Transverse colon (tissue), 4 donors: ENCODE measurements around the gene SF1. TPM values are rescaled to one million over a fixed set of nuclear protein-coding genes. Genes with fewer than 3 reads are reported as not detected.

Source experiments
- DNase-seq: peaks from one replicate; pipeline ENCODE4 v3.0.0-alpha.2; 2019
- H3K27ac ChIP-seq, 4 donors: fragments of 200-600 bp; sonication (generic); 2 replicates each; pipeline ENCODE4 v1.5.1; 2016 to 2018; ENCODE audit warnings: inconsistent platforms in 4 of 4
- H3K27me3 ChIP-seq: fragments of 200-600 bp; sonication (generic); 2 replicates; pipeline ENCODE4 v1.5.1; 2017; ENCODE audit warnings: inconsistent platforms
- H3K36me3 ChIP-seq, 4 donors: fragments of 200-600 bp; sonication (generic); 2 replicates each; pipeline ENCODE4 v1.5.1; 2017 to 2019; ENCODE audit warnings: inconsistent platforms in 4 of 4
- H3K4me1 ChIP-seq, 4 donors: fragments of 200-600 bp; sonication (generic); 2 replicates each; pipeline ENCODE4 v1.5.1; 2017 to 2020; ENCODE audit warnings: inconsistent platforms in 4 of 4
- H3K4me3 ChIP-seq, 4 donors: fragments of 200-600 bp; sonication (generic); 1 replicate in 1 of 4; 2 replicates in 3 of 4; pipeline versions ENCODE4 v1.5.1 to v1.6.1; 2017 to 2019; ENCODE audit warnings: inconsistent platforms in 4 of 4
- H3K9me3 ChIP-seq, 2 donors: fragments of 200-600 bp; sonication (generic); 2 replicates each; pipeline ENCODE4 v1.5.1; 2017 to 2019; ENCODE audit warnings: inconsistent platforms in 2 of 2
- CTCF ChIP-seq, 5 experiments: fragments of 200-600 bp in 3 of 5; fragments of 450-650 bp in 2 of 5; sonication (generic) in 3 of 5; IDR thresholded peaks; 1 replicate in 2 of 5; 2 replicates in 3 of 5; pipeline ENCODE4 v1.5.1; 2016 to 2017; ENCODE audit warnings: antibody characterized with exemption in 5 of 5, inconsistent platforms in 3 of 5, mild to moderate bottlenecking in 2 of 5, moderate library complexity in 1 of 5
- EP300 ChIP-seq: sonication (generic); formaldehyde crosslinking; IDR thresholded peaks from one replicate; pipeline ENCODE4 v1.6.1; 2017; ENCODE audit warnings: antibody characterized with exemption, low read depth
- POLR2A ChIP-seq: fragments of 450-650 bp; IDR thresholded peaks from one replicate; pipeline ENCODE4 v1.6.1; 2016; ENCODE audit warnings: antibody characterized with exemption, mild to moderate bottlenecking, moderate library complexity
- POLR2AphosphoS5 ChIP-seq, 3 donors: sonication (generic); formaldehyde crosslinking; IDR thresholded peaks; one replicate each; pipeline ENCODE4 v1.6.1; 2016; ENCODE audit warnings: antibody characterized with exemption in 3 of 3
- WGBS, 2 donors: methylation state at CpG; one replicate each; pipeline ENCODE4 v1.1.5; 2018; ENCODE audit warnings: low coverage in 1 of 2; 5-methylcytosine and 5-hydroxymethylcytosine counted together
- in situ Hi-C, 4 donors: fragments of 200-750 bp; cut with MboI; loops; one replicate each; pipeline versions ENCODE4 v1.15.0 to v1.15.1; 2017; ENCODE audit warnings: low sequenced_read_pairs in 3 of 4, low pct_ligation_motif_present in 1 of 4, low pct_unique_long_range_greater_than_20kb in 1 of 4
- intact Hi-C: fragments of 100-400 bp; cut with DNase I; formaldehyde crosslinking; loops from one replicate; pipeline ENCODE4 v1.15.1; 2023; ENCODE audit warnings: low total_unique reads
- total RNA-seq, 4 donors: library from RNA; depleted of rRNA; stranded (reverse); fragments of >200 nt; gene quantifications; one replicate each; pipeline ENCODE4 v1.1.0, GENCODE V29; 2016

Gene SF1
- total RNA-seq, 4 donors from 2014 or later = 196 to 458 (median 377) TPM

GRCh38 chr11:64759131-64759721, 19.1 kb downstream of the SF1 start:
- Histone ChIP-seq H3K36me3 (peaks cover 0 to 7% (median 2%) of the 10 kb centered on the region in 4 donors), H3K27me3 (no peaks in the 10 kb centered on the region), H3K4me3 (peak overlapping the region in 2 of 4 donors; percentile 10 to 12), H3K9me3 (no peaks in the 10 kb centered on the region), H3K27ac (peak overlapping the region; percentile 54 to 78 (median 73)), H3K4me1 (peaks cover 15 to 47% (median 23%) of the 10 kb centered on the region in 4 donors)
- DNase-seq = no peak
- intact Hi-C loops = no loop called here
- WGBS, 2 donors = 78% methylated on average over 21 of the region's 21 CpGs; no CpG with 5 or more reads in 1 of the 2 donors
- TF ChIP-seq POLR2A (no peak), CTCF (IDR thresholded peaks at IDR 0.05) (no peak), EP300 (no peak)
- in situ Hi-C loops = no loop called here

DNA sequence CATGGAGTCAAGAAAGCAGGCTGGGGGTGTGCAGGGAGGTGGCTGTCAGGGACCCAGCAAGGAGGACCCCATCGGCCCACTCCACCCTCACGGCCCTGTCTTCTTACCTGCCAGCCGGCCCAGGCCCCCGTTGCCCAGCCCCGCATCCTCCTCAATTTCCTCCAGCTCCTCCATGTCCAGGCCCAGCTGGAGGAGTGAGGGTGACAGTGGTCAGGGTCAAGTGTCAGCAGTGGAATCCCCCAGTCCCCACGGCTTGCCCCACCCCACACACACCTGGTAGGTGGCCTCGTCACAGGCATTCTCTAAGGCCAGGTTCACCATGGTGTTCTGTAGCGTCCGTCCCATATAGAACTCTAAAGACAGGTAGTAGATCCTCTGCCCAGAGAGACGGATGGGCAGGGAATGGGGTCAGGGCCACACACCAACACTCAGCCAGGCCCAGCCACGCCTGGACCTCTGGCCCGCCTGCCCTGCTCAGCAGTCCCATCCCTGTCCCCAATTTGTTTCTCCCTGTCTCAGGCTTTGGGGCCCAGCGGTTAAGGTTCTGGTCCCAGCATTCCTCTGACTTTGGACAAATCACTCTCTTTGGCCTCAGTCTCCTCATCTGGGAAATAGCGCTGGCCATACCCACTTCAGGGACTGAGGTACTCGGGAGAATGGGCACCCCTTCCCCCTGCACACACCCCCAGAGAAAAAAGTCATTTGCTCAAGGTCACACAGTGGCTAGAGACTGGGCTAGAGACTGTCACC, 19.8 kb downstream of the SF1 start:
- intact Hi-C loops = no loop called here
- Histone ChIP-seq H3K36me3 (no peaks in the 10 kb centered on the region), H3K27me3 (no peaks in the 10 kb centered on the region), H3K4me3 (no peak overlapping the region), H3K27ac (peak overlapping the region in 3 of 4 donors; percentile 70 to 78 (median 76)), H3K4me1 (peaks cover 12 to 40% (median 16%) of the 10 kb centered on the region in 4 donors), H3K9me3 (no peaks in the 10 kb centered on the region)
- TF ChIP-seq POLR2A = no peak
- DNase-seq = no peak
- 83 to 100% methylated on average over 2 to 15 of the region's 15 CpGs for WGBS, 2 donors
- in situ Hi-C loops = no loop called here

DNA sequence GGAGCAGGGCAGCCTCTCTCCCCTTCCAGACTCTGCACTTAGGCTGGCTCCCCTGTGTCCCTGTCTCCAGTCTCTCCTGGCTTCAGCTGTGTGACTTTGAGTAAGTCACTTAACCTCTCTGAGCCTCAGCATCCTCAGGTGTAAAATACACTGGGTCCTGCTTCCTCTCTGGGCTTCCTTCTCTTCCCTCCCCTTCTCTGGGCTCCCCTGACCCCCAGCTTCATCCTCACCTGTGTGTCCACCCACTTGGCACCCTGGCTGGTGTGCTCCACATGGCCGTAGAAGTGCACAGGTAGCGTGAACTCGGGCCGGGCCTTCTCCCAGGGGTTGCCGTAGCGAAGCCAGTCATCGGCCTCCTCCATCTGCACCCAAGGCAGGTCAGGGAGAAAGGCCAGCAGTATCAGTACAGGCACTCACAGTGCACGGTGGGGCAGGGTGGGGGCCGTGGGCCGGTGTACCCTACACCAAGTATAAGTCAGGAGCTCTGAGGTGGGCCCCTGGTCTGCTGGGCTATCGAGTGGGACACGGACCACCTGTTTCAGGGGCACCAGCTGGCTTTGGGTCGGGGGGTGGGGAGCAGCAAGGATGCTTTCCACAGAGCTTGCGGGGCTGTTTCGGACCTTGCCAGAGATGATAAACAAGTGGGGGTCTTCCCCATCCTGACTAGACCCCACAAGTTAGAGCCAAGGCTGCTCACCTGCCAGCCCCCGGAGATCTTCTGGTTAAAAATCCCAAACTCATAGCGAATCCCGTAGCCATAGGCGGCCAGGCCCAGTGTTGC, 20.6 kb downstream of the SF1 start:
- intact Hi-C loops = no loop called here
- no peak for DNase-seq
- Histone ChIP-seq H3K27me3 (no peaks in the 10 kb centered on the region), H3K4me1 (peaks cover 5 to 32% (median 9%) of the 10 kb centered on the region in 4 donors), H3K9me3 (no peaks in the 10 kb centered on the region), H3K27ac (no peak overlapping the region), H3K4me3 (no peak overlapping the region), H3K36me3 (no peaks in the 10 kb centered on the region)
- in situ Hi-C loops = no loop called here
- no peak for TF ChIP-seq CTCF (IDR thresholded peaks at IDR 0.05)
- TF ChIP-seq POLR2A = no peak
- TF ChIP-seq EP300 = no peak
- no peak for TF ChIP-seq POLR2AphosphoS5 (IDR thresholded peaks at IDR 0.05)
- WGBS, 2 donors = 86 to 100% methylated on average over 3 to 19 of the region's 19 CpGs

DNA sequence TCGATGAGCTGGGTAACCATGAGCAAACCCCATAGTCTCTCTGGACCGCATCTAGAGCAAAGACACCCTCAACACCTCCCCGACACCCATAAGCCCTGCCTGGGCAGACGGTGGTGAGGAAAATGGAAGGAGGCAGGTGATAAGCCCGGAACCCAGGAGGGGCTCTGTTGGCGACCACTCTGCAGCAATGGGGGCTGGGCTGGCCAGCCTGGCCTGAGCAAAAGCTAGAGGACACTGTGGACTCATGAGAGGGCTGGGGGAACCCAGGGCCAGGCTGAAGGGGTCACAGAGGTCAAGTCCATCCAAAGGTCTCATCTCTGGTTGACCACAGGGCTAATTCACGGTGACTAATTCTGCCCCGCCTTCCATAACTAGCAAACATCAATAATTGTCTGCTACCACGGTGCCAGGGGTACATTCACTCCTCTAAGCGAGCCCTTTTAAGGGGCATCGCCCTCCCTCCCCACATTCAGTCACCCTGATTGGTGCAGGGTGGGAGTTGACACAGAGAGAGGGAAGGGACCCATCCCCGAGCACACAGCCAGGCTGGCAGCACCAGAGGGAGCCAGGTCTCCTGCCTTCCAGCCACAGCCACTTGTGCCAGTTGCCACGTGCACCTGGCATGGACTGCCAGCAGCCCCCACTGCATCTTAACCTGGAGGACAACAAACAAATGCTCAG, 22.5 kb downstream of the SF1 start:
- DNase-seq = no peak
- Histone ChIP-seq H3K36me3 (no peaks in the 10 kb centered on the region), H3K4me3 (no peak overlapping the region), H3K9me3 (no peaks in the 10 kb centered on the region), H3K27ac (no peak overlapping the region), H3K4me1 (peaks cover 4 to 21% (median 5%) of the 10 kb centered on the region in 4 donors), H3K27me3 (no peaks in the 10 kb centered on the region)
- WGBS, 2 donors = 81% methylated on average over 13 of the region's 13 CpGs; no CpG with 5 or more reads in 1 of the 2 donors
- in situ Hi-C loops = no loop called here
- no peak for TF ChIP-seq POLR2AphosphoS5 (IDR thresholded peaks at IDR 0.05)
- no peak for TF ChIP-seq POLR2A
- no peak for TF ChIP-seq CTCF (IDR thresholded peaks at IDR 0.05)
- TF ChIP-seq EP300 = no peak
- intact Hi-C loops = no loop called here
